GM19043 (cell line): ENCODE data around the gene IGSF5.
"Not testable (repeated sequence)": the region's sequence is repeated elsewhere in the genome, so short reads cannot be mapped to it uniquely, and the experiment has no call there.

Source experiments
- ATAC-seq: cut with Tn5 transposase; IDR thresholded peaks from one replicate; pipeline ENCODE4 v1.9.1; 2021; ENCODE audit warnings: low read depth; ENCODE audit not compliant: unreplicated experiment

IGSF5 gene

GRCh38 chr21:39737376-39738000 is 7.5 kb upstream of the IGSF5 start:
- no peak for ATAC-seq

- no peak for ATAC-seq
Measured at GRCh38 chr21:39738566-39738965, 6.4 kb upstream of the IGSF5 start.

- ATAC-seq: not testable (repeated sequence)
Measured at GRCh38 chr21:39739531-39739930, 5.5 kb upstream of the IGSF5 start.

GRCh38 chr21:39742561-39742960 is 2.4 kb upstream of the IGSF5 start:
- not testable (repeated sequence) for ATAC-seq

- not testable (repeated sequence) for ATAC-seq
Measured at GRCh38 chr21:39745332-39745731, 349 bp downstream of the IGSF5 start.

GRCh38 chr21:39750670-39751069 is 5.7 kb downstream of the IGSF5 start:
- no peak for ATAC-seq

GRCh38 chr21:39754811-39755210 is 9.8 kb downstream of the IGSF5 start:
- no peak for ATAC-seq

- ATAC-seq: no peak
Measured at GRCh38 chr21:39756285-39756684, 11.3 kb downstream of the IGSF5 start.

GRCh38 chr21:39763272-39763970 is 18.4 kb downstream of the IGSF5 start:
- ATAC-seq: no peak

- no peak for ATAC-seq
Measured at GRCh38 chr21:39774227-39774626, 29.2 kb downstream of the IGSF5 start.

- no peak for ATAC-seq
Measured at GRCh38 chr21:39775816-39776215, 30.8 kb downstream of the IGSF5 start.

- ATAC-seq: no peak
Measured at GRCh38 chr21:39776589-39776988, 31.6 kb downstream of the IGSF5 start.

- no peak for ATAC-seq
Measured at GRCh38 chr21:39781331-39781730, 36.3 kb downstream of the IGSF5 start.

GRCh38 chr21:39788383-39788782 is 43.4 kb downstream of the IGSF5 start:
- ATAC-seq: no peak

GRCh38 chr21:39796466-39796865 is 51.5 kb downstream of the IGSF5 start:
- no peak for ATAC-seq

GRCh38 chr21:39799178-39799577 is 54.2 kb downstream of the IGSF5 start:
- no peak for ATAC-seq

GRCh38 chr21:39800311-39800710 is 55.3 kb downstream of the IGSF5 start:
- no peak for ATAC-seq

- ATAC-seq: no peak
Measured at GRCh38 chr21:39802217-39802616, 57.2 kb downstream of the IGSF5 start.

- no peak for ATAC-seq
Measured at GRCh38 chr21:39803393-39803792, 58.4 kb downstream of the IGSF5 start.

- no peak for ATAC-seq
Measured at GRCh38 chr21:39804240-39804639, 59.3 kb downstream of the IGSF5 start.

- no peak for ATAC-seq
Measured at GRCh38 chr21:39805983-39806382, 61.0 kb downstream of the IGSF5 start.

GRCh38 chr21:39807738-39808137 is 62.8 kb downstream of the IGSF5 start:
- no peak for ATAC-seq
